GM18519 (cell line): Measurements from ENCODE around the gene SRM.
"Not testable (repeated sequence)": the region's sequence is repeated elsewhere in the genome, so short reads cannot be mapped to it uniquely, and the experiment has no call there.

Experiments used
- ATAC-seq: cut with Tn5 transposase; IDR thresholded peaks from one replicate; pipeline ENCODE4 v1.9.1; 2021; ENCODE audit warnings: mild to moderate bottlenecking, moderate library complexity; ENCODE audit not compliant: unreplicated experiment, low FRiP score

The SRM gene

GRCh38 chr1:11024154-11024873 lies 35.5 kb downstream of the SRM start:
- ATAC-seq, result no peak

- no peak for ATAC-seq
Measured at GRCh38 chr1:11023201-11023600, 36.6 kb downstream of the SRM start.

DNA sequence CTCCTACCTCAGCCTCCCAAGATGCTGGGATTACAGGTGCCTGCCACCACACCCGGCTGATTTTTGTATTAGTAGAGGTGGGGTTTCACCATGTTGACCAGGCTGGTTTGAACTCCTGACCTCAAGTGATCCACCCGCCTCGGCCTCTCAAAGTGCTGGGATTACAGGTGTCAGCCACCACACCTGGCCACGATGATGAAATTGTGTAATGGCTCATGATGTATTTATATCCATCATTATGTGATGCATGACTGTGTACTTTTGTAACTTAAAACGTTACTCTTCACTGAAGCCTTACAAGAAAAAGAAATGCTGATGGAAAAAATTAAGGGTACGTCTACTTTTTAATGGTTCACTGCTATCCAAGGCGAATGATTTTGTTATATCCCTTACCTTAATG lies 39.8 kb downstream of the SRM start:
- no peak for ATAC-seq

GRCh38 chr1:11019358-11019757 lies 40.5 kb downstream of the SRM start:
- ATAC-seq, result not testable (repeated sequence)

GRCh38 chr1:11013160-11013531 lies 46.7 kb downstream of the SRM start:
- no peak for ATAC-seq

- peak; percentile 77 for ATAC-seq
Measured at GRCh38 chr1:11012260-11013159, 47.3 kb downstream of the SRM start, which contains the start of gene TARDBP. TARDBP (plus strand) TSS chr1:11012654; CDS start chr1:11013728, 1,074 bp downstream.
